HepG2 (cell line): Measurements from ENCODE around the gene CYBC1. TPM values are rescaled to one million over a fixed set of nuclear protein-coding genes. Genes with fewer than 3 reads are reported as not detected.

Experiments
- CEBPG ChIP-seq: IDR thresholded peaks from 2 replicates; pipeline ENCODE4 v1.6.1; 2016
- GTF2F1 ChIP-seq: fragments of 150-350 bp; IDR thresholded peaks from 2 replicates; pipeline ENCODE4 v1.6.1; 2014; ENCODE audit warnings: low read length
- MAFG ChIP-seq: sonication (generic); formaldehyde crosslinking; IDR thresholded peaks from 2 replicates; pipeline ENCODE4 v1.5.1; 2020; ENCODE audit warnings: mild to moderate bottlenecking, missing genetic modification reagents
- MED1 ChIP-seq: sonication (generic); formaldehyde crosslinking; IDR thresholded peaks from 2 replicates; pipeline ENCODE4 v1.4.0; 2020; ENCODE audit warnings: missing genetic modification reagents
- MLX ChIP-seq: IDR thresholded peaks from 2 replicates; pipeline ENCODE4 v1.6.1; 2016
- MXD3 ChIP-seq: IDR thresholded peaks from 2 replicates; pipeline ENCODE4 v1.6.1; 2016; ENCODE audit warnings: mild to moderate bottlenecking, missing biosample characterization, missing genetic modification reagents
- PAWR ChIP-seq: sonication (generic); formaldehyde crosslinking; IDR thresholded peaks from 2 replicates; pipeline ENCODE4 v1.4.0; 2020; ENCODE audit warnings: missing genetic modification reagents, mild to moderate bottlenecking, borderline replicate concordance
- RAD21 ChIP-seq: fragments of 450-650 bp; formaldehyde crosslinking; IDR thresholded peaks from 2 replicates; pipeline ENCODE4 v1.5.0; 2020; ENCODE audit warnings: mild to moderate bottlenecking
- RARG ChIP-seq: sonication (generic); formaldehyde crosslinking; IDR thresholded peaks from 2 replicates; pipeline ENCODE4 v1.4.0; 2020; ENCODE audit warnings: low read depth, mild to moderate bottlenecking, missing genetic modification reagents
- SP2 ChIP-seq: sonication (generic); formaldehyde crosslinking; IDR thresholded peaks from 2 replicates; pipeline ENCODE4 v1.5.1; 2020; ENCODE audit warnings: mild to moderate bottlenecking, missing genetic modification reagents
- ZBTB40 ChIP-seq, 2 experiments: fragments of 450-650 bp in 1 of 2; sonication (generic) in 1 of 2; formaldehyde crosslinking in 1 of 2; IDR thresholded peaks; 2 replicates each; pipeline versions ENCODE4 v1.6.1 to v1.8.0; 2016 to 2022; ENCODE audit warnings: antibody characterized with exemption in 1 of 2, mild to moderate bottlenecking in 1 of 2, missing genetic modification reagents in 1 of 2
- ZFP1 ChIP-seq: IDR thresholded peaks from 2 replicates; pipeline ENCODE4 v1.6.1; 2016
- ZNF333 ChIP-seq: sonication (generic); formaldehyde crosslinking; IDR thresholded peaks from 2 replicates; pipeline ENCODE4 v1.4.0; 2020; ENCODE audit warnings: mild to moderate bottlenecking, missing genetic modification reagents, borderline replicate concordance
- ZNF34 ChIP-seq: sonication (generic); formaldehyde crosslinking; IDR thresholded peaks from 2 replicates; pipeline ENCODE4 v1.4.0; 2020; ENCODE audit warnings: mild to moderate bottlenecking, missing genetic modification reagents, borderline replicate concordance
- ZNF513 ChIP-seq: sonication (generic); formaldehyde crosslinking; conservative IDR thresholded peaks from 2 replicates; pipeline ENCODE4 v1.5.0; 2020; ENCODE audit warnings: missing genetic modification reagents
- ZNF572 ChIP-seq: sonication (generic); formaldehyde crosslinking; IDR thresholded peaks from 2 replicates; pipeline ENCODE4 v1.5.1; 2020; ENCODE audit warnings: mild to moderate bottlenecking, missing genetic modification reagents
- ZNF747 ChIP-seq: sonication (generic); formaldehyde crosslinking; IDR thresholded peaks from 2 replicates; pipeline ENCODE4 v1.8.1; 2023; ENCODE audit warnings: missing genetic modification reagents, mild to moderate bottlenecking, borderline replicate concordance
- ZSCAN30 ChIP-seq: sonication (generic); formaldehyde crosslinking; IDR thresholded peaks from 2 replicates; pipeline ENCODE4 v1.5.0; 2020; ENCODE audit warnings: mild to moderate bottlenecking, missing genetic modification reagents
- polyA plus RNA-seq, 8 experiments: library from polyadenylated mRNA; depleted of rRNA in 3 of 8; stranded (reverse) in 7 of 8; unstranded in 1 of 8; fragments of >200 nt; fragmentation: Illumina TruSeq in 4 of 8; extraction: Trizol in 4 of 8; gene quantifications; 2 replicates each; pipeline versions ENCODE4 v1.2.1 to v1.2.3, GENCODE V29; 2011 to 2016; ENCODE audit warnings: low read depth in 4 of 8, missing spikeins in 1 of 8, mixed read lengths in 1 of 8; ENCODE audit not compliant: insufficient read depth in 1 of 8
- total RNA-seq, 5 experiments: library from RNA; depleted of rRNA; stranded (reverse); fragments of >200 nt; fragmentation: Illumina TruSeq; extraction: Trizol; gene quantifications; 2 replicates each; pipeline ENCODE4 v1.2.3, GENCODE V29; 2016; ENCODE audit warnings: low read depth in 1 of 5

CYBC1 gene
- total and polyA plus RNA-seq, 2 of the 13 experiments (the other 11 are each of a cell fraction or from before 2014, with no cell fraction given) = 43.4 to 44.1 TPM

GRCh38 chr17:82458885-82459424, 8.4 kb upstream of the CYBC1 start (continued):
- TF ChIP-seq ZBTB40 (IDR thresholded peaks at IDR 0.05) = no peak
- no peak for TF ChIP-seq ZBTB40 (CRISPR knock-in tag; IDR thresholded peaks at IDR 0.05)
- TF ChIP-seq MLX = no peak
- no peak for TF ChIP-seq ZFP1 (CRISPR knock-in tag)
- TF ChIP-seq ZNF34 (CRISPR knock-in tag) = no peak
- TF ChIP-seq ZNF747 (CRISPR knock-in tag) = no peak; the same call in 1 of the 2 replicates
- no peak for TF ChIP-seq RARG (CRISPR knock-in tag)
- no peak for TF ChIP-seq ZNF513 (CRISPR knock-in tag)
- TF ChIP-seq ZNF333 (CRISPR knock-in tag) = no peak
- 0 out of 2 replicates have a peak, but pooled peaks have one; percentile 13 for TF ChIP-seq MAFG (CRISPR knock-in tag)
- no peak for TF ChIP-seq SP2 (CRISPR knock-in tag)
- peak; percentile 6; the same call in 1 of the 2 replicates for TF ChIP-seq MXD3
- TF ChIP-seq MED1 (CRISPR knock-in tag) = no peak
- no peak for TF ChIP-seq PAWR
- TF ChIP-seq ZSCAN30 (CRISPR knock-in tag) = no peak
- peak; percentile 76; the same call in 1 of the 2 replicates for TF ChIP-seq ZNF572 (CRISPR knock-in tag)
- TF ChIP-seq RAD21 (CRISPR knock-in tag) = peak; percentile 62; the same call in 1 of the 2 replicates
- TF ChIP-seq GTF2F1 = no peak
- no peak for TF ChIP-seq CEBPG (CRISPR knock-in tag)
